CD1c-positive myeloid dendritic cell (primary cell): ENCODE data around the gene NDST4.

Experiments used
- DNase-seq: peaks from one replicate; pipeline ENCODE4 v3.0.0-alpha.2; 2016; ENCODE audit errors: extremely low spot score

The NDST4 gene

GRCh38 chr4:115113506-115114106, at the start of gene NDST4:
Gene NDST4, minus strand, starts transcription at chr4:115113620. Its CDS starts 36,584 bp downstream, at chr4:115077036.
- DNase-seq: no peak

- DNase-seq: no peak
Measured at GRCh38 chr4:115159141-115159540, 45.7 kb upstream of the NDST4 start.

GRCh38 chr4:115158296-115158695, 44.9 kb upstream of the NDST4 start:
- DNase-seq: no peak

GRCh38 chr4:115154826-115155225, 41.4 kb upstream of the NDST4 start:
- DNase-seq: no peak

GRCh38 chr4:115152965-115153364, 39.5 kb upstream of the NDST4 start:
- DNase-seq: no peak

GRCh38 chr4:115152081-115152480, 38.7 kb upstream of the NDST4 start:
- no peak for DNase-seq

GRCh38 chr4:115149106-115149505, 35.7 kb upstream of the NDST4 start:
- DNase-seq: no peak

GRCh38 chr4:115145393-115146160, 32.2 kb upstream of the NDST4 start:
- no peak for DNase-seq

GRCh38 chr4:115128037-115128436, 14.6 kb upstream of the NDST4 start:
- no peak for DNase-seq

GRCh38 chr4:115126491-115126890, 13.1 kb upstream of the NDST4 start:
- no peak for DNase-seq

- DNase-seq: no peak
Measured at GRCh38 chr4:115121351-115122043, 8.1 kb upstream of the NDST4 start.

GRCh38 chr4:115119804-115120352, 6.5 kb upstream of the NDST4 start:
- no peak for DNase-seq

GRCh38 chr4:115117651-115118050, 4.2 kb upstream of the NDST4 start:
- DNase-seq: no peak

- DNase-seq: no peak
Measured at GRCh38 chr4:115110191-115111181, 2.9 kb downstream of the NDST4 start.

- DNase-seq: no peak
Measured at GRCh38 chr4:115108850-115109249, 4.6 kb downstream of the NDST4 start.

GRCh38 chr4:115107411-115107810, 6.0 kb downstream of the NDST4 start:
- no peak for DNase-seq

- no peak for DNase-seq
Measured at GRCh38 chr4:115101675-115102074, 11.7 kb downstream of the NDST4 start.

GRCh38 chr4:115090483-115091075, 22.8 kb downstream of the NDST4 start:
- peak; percentile 22 for DNase-seq

GRCh38 chr4:115082633-115083032, 30.8 kb downstream of the NDST4 start:
- no peak for DNase-seq

- DNase-seq: no peak
Measured at GRCh38 chr4:115076691-115077090, 36.7 kb downstream of the NDST4 start.

GRCh38 chr4:115058533-115058932, 54.9 kb downstream of the NDST4 start:
- no peak for DNase-seq
